Uterus (tissue), 2 donors: Measurements from ENCODE around the gene ABCA13.

Experiments used
- POLR2A ChIP-seq, 2 donors: fragments of 450-650 bp; IDR thresholded peaks; one replicate each; pipeline ENCODE4 v1.6.1; 2016; ENCODE audit warnings: antibody characterized with exemption in 2 of 2, mild to moderate bottlenecking in 1 of 2, moderate library complexity in 1 of 2
- TF ChIP-seq, protein P1 (sequence below), 4 experiments: fragments of 200-600 bp in 2 of 4; fragments of 450-650 bp in 2 of 4; sonication (generic) in 2 of 4; IDR thresholded peaks; one replicate each; pipeline ENCODE4 v1.5.1; 2016 to 2019; ENCODE audit warnings: antibody characterized with exemption in 4 of 4, mild to moderate bottlenecking in 2 of 4, moderate library complexity in 1 of 4

DNA sequence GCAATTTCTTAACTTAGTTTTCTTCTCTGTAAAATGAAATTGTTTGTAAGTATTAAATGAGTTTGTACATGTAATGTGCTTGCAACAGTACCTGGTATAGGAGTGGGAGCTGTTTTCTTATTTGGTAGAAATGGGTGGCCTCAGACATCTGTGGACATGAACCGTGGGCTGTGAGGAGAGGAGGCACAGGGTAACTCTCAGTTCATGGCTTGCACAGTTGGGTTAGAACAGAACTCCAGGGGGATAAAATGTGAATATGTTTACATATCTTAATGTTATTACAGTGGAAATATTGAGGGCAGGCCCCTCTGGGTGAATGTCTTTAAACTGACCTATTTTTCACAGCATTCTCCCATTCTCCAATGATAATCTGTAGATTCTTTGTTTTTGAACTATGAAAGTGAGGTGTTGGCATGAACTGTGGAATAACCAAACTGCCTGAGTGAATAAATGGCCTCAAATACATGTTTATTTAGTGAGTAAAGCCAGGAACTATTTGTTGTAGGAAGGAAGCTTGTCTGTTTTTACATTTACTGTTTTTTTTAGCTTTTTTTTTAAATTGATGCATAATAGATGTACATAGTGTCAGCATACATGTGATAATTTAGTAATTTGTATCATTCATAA is 2.6 kb downstream of the ABCA13 start:
- TF ChIP-seq POLR2A (IDR thresholded peaks at IDR 0.05): no peak
- TF ChIP-seq, protein P1, sequence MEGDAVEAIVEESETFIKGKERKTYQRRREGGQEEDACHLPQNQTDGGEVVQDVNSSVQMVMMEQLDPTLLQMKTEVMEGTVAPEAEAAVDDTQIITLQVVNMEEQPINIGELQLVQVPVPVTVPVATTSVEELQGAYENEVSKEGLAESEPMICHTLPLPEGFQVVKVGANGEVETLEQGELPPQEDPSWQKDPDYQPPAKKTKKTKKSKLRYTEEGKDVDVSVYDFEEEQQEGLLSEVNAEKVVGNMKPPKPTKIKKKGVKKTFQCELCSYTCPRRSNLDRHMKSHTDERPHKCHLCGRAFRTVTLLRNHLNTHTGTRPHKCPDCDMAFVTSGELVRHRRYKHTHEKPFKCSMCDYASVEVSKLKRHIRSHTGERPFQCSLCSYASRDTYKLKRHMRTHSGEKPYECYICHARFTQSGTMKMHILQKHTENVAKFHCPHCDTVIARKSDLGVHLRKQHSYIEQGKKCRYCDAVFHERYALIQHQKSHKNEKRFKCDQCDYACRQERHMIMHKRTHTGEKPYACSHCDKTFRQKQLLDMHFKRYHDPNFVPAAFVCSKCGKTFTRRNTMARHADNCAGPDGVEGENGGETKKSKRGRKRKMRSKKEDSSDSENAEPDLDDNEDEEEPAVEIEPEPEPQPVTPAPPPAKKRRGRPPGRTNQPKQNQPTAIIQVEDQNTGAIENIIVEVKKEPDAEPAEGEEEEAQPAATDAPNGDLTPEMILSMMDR (IDR thresholded peaks at IDR 0.05): no peak
